GM21737 (cell line): ENCODE data around the gene FHL2.

Source experiments
- ATAC-seq: cut with Tn5 transposase; IDR thresholded peaks from one replicate; pipeline ENCODE4 v1.9.1; 2021; ENCODE audit warnings: mild to moderate bottlenecking, moderate library complexity; ENCODE audit not compliant: unreplicated experiment

The FHL2 gene

DNA sequence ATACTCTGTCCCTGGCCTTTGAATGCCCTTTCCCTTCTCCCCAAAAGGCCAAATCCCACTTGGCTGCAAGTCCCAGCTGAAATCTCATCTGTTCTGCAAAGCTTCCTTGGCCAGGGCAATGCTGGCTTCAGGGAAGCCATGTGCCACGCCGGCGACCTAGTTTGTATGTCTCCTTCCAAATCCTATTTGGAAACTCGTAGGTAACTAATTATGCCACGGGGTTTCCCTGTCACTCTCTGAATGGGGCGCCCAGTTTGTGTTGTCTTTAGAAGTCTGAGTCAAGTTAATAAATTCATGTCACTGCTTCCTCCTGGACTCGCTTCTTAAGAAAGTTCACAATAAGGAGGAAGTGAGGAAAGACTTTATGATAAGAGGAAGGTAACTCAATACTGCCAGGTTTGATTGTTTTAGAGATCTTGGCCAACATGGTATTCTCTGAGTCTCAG is 19.1 kb downstream of the FHL2 start:
- ATAC-seq, result no peak

DNA sequence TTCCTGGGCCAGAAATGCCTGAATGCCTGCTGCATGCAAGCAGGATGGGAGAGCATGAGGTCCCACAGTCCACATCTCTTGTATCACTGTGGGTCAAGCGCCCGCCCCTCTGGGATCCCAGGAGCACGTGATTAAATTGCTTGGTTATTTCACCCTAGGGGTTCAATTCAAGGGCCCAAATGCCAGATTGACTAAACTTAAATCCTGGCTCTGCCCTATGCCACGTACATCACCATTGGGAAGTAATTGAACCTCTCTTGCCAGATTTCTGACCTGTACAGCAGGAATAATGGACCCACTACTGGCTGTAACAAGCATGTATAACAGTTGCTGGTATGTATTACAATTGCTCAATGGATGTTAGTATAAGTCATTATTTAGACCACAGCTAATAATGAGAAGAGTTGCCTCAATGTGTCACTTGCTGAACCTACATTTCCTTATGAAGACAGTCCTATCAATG is 19.9 kb downstream of the FHL2 start:
- no peak for ATAC-seq

DNA sequence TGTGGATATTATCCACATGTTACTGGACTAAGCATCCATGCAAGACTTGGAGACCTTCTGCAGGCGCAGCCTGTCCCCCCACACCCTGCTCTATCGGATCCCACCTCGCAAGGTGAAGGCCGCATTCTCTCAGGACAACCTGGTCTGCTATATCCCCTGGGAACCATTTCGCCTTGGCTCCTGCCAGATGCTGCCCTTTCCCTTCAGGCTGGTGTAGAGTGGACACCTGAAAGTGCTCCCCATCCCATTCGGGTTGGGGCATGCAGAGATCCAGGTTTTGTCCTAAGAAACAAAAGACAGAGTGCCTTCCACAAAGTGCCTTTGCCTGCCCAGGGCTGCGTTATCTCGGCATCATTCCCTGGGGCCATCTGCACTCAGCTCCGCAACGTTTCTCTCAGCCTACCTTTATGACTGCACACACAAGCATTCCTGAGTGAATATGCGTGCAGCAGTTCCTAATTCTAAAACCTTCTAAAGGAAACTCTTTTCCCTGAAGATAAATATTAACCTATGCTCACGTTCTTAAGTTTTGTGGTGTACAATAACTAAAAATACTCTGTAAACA is 20.5 kb downstream of the FHL2 start:
- no peak for ATAC-seq

DNA sequence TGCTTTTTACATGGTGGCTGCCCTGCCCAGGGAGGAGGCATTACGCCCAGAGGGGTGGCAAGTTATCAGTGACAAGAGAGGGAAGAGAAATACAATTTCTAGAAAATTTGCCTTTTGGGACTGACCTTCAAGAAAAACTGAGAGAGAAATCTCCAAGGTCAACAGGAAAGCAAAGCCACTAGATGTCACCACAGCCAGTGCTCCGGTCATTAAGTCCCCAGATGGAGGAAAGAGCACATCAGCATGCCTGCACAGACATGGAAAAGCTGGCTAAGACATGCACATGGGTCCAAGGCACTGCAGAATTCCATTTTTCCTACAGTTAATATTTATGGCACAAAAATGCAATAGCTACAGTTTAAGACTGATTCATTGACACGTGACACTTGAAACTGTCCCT is 21.0 kb downstream of the FHL2 start:
- no peak for ATAC-seq

DNA sequence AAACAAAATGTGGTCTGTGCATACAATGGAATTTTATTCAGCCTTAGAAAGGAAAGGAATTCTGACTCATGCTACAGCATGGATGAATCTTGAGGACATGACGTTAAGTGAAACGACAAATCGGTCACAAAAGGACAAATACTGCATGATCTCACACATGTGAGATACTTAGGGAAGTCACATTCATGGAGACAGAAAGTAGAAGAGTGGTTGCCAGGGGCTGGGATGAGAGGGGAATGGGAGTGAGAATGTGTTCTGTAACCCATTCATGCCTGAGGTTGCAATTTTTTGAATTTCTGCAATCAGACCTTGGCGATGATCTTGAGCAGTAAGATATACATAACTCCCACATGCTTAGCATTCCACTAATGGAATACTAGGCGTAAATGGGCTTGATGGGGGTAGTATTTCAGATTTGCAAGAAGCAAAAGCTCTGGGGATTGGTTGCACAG is 22.0 kb downstream of the FHL2 start:
- ATAC-seq, result no peak

DNA sequence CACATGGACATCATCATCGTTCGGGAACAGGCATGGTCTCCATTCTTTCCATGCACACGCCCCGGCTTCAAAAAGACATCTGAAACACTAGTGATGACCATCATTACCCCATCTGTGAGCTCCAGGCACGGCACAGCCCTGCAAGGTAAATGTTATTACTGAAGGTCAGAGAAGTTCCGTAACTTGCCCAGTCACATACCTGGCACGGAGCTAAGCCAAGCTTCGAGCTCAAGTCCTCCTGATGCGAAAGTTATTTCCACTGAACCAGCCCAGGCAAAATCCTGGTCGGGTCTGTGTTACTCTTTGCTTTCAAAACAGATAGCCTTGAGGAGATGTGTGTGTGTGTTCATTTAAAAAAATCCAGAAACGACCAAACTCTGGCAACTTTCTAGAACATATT is 22.8 kb downstream of the FHL2 start:
- ATAC-seq, result no peak

DNA sequence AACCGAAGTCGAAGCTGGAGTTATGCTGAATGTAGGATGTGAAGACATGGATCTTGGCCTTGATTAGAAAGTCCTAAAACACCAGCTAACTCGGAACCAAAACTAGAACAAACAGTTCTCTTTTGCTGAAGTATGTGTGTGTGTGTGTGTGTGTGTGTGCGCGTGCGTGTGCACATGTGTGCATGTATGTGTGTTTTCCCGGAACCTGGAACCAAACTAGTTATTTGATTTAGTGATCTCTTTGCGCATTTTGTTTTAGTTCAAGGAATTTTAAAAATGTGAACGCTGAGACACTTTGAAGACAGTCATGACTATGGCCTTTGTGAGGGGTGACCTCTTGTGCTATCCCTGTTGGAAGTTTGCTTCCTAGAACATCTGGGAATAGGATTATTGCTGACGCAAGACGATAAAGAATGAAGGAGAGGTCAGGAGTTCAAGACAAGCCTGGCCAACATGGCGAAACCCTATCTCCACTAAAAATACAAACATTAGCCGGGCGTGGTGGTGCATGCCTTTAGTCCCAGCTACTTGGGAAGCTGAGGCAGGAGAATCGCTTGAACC is 23.8 kb downstream of the FHL2 start:
- no peak for ATAC-seq

DNA sequence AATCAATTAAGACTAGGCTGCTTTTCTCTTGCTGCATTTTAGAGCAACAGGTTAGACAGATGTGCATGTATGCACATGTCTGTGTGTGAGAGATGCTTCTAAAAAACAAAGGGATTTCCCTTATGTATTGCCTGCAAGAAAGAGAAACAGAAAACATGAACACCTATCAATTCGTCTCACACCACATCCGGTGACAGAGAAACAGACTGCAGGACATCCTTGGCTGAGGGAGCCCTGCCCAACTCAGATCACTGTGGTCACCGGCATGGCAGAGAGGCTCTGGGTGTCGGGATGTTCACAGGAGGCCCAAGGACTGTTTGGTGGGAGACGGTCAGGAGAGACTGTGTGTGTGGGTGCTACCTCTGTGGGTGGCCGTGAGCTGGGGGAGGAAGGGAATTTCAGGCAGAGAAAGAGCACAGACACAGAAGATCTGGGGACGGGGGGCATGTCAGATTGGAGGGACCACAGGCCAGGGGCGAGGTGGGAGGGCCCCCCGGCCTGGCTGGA is 24.9 kb downstream of the FHL2 start:
- peak; percentile 77 for ATAC-seq

DNA sequence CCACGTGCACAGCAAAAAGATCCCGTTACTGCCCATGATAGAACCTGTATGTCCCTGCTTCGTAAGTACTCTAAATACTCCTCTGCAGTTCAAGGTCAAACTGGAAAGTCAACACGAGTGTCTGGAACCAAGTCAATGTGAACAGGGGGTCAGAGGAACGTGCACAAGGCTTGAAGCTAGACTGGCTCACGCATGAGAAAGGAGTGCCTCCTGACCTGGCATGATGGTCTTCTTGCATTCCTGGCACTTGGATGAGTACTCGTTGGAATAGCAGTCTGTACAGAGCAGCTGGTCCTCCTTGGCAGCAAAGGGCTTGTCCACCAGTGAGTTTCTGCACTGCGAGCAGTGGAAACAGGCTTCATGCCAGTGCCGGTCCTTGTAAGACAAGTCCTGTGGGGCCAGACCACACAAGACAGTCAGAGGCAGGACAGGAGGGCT is 25.5 kb downstream of the FHL2 start:
- peak; percentile 16 for ATAC-seq

DNA sequence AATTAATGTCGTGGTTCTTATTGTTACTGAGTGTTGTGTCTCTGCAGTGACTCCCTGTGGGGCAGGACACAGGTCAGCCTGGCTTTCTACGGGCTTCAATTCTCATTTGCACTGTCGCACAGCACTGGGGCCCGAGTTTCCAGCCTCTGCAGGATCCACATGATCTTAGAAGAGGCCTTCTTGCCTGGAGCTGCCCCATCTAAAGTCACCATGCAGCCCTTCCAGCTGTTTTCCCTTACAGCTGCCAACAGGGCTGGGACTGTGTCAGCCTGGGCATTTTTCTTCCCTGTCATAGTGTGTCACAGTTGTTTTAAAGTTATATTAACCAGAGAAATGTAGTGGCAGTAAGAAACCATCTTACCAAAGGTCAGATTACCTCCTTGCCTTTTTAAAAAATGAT is 27.0 kb downstream of the FHL2 start:
- ATAC-seq, result no peak

DNA sequence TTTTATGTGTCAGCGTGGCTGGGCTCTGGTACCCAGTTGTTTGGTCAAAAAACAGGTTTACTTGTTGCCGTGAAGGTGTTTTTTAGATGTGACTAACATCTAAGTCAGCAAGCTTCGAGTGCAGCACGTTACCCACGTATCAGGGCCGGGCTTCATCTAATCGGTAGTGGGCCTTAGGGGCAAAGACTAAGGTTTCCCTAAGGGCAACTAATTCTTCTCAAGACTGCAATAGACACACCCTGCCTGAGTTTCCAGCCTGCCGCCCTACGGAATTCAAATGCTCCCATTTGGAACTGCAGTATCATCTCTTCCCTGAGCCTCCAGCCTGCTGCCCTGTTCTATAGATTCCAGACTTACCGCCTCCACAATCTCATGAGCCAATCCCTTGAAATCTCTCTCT is 27.7 kb downstream of the FHL2 start:
- no peak for ATAC-seq

DNA sequence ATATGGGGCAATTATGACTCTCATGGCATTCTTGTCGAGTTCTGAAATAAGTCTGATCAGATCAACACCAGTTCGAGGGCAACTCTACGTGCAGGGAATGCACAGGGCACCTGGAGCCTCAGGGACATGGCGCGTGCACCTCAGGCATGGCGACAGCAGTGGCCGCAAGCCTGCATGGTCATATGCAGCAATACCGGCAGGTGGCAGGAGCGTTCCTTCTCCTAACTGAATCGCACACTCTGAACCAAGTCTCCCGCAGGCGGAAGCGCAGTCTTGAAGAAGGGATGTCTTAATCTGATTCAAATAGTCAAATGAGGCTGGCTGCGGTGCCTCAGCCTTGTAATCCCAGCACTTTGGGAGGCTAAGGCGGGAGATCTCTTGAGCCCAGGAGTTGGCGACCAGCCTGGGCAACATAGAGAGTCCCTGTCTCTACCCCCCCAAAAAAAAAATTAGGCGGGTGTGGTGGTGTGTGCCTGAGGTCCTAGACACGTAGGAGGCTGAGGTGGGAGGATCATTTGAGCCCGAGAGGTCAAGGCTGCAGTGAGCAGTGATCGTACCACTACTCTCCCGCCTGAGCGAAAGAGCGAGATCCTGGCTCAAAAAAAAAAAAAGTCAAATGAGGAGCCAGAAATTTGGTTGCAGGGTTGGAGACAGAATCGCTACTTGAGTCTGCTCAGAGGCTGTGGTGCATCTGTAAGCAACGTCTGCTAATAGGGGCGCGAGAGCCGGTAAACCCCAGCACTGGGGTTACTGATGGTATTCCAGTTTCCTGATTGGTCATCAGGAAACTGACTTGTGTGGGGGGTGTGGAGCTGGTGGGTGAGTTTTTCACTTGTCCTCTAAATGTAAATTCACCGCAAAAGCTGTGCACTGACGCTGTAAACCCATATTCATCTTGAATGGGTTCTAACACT is 28.8 kb downstream of the FHL2 start:
- ATAC-seq, result peak; percentile 88

DNA sequence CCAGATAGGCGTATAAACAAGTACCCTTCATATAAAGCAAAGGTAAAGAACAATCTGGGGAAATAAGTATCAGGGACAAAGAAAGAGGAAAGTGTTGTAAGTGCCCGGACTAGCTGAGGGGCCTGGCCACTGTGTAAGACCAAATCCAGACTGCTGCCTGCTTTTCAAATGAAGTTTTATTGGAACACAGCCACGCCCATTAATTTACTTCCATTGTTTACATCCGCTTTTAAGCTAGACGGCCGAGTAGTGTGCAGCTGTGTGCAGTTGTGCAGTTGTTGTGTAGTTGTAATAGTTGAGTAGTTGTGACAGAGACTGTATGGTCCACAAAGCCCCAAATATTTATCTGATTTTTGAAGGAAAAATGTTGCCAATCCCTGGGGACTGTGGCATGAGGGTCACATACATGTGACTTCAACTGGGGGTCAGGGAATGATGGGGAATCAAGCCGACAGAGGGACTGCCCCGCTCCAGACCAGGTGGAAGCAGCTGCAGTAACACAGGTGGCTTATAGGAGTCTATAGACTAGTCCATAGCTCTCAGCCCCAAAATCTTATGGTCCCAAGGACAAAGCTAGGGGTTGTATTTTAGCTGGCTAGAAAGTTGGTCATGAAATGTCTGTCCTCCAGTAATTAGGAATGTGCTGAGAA is 30.0 kb downstream of the FHL2 start:
- no peak for ATAC-seq

DNA sequence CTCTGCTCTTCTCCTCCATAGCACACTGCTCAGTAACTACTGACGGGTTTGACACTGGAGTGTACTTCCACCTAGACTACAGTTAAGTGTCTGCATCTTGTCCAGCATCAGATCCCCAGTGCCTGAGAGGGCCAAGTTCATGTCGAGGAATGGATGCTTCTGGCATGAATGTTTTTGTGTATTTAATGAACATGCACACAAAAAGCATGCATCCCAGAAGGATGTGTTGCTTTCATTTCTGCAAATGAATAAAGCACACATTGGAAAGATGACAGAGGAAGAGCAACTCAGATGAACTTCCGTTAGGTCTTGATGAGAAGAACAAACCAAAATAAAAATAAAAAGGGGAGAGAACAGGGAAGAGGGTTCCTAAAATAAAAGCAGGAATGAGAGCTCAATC is 33.6 kb downstream of the FHL2 start:
- ATAC-seq, result no peak

DNA sequence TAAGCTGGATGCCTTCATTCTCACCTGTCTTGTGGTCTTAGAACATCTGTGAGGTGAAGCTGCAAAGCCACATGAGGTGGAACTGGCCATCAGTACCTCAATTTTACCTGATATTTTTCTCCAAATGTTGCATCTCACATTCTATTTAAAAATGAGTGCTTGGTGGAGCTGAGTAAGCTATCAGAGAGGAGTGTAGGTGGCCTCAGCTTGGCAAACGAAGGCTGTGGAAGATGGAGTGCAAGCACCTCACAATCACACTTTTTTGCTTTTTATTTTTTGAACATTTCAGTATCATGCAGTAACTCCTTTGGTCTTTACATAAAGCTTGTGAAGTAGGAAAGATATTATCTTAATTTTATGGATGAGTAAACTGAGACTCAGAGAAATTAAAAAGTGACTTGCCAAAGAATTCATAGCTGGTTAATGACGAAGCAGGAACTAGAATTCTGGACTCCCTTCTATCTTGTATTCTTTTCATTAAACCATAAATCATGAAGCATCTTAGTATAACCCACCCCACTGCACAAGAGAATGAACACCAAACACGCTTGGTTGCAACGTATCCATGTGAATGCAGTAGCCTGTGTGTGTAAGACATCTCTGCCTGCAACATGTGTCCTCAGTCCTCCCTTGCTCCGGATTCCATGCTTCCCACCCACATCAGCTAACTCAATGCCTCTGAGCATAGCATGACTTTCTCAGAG is 34.3 kb downstream of the FHL2 start:
- ATAC-seq, result no peak

DNA sequence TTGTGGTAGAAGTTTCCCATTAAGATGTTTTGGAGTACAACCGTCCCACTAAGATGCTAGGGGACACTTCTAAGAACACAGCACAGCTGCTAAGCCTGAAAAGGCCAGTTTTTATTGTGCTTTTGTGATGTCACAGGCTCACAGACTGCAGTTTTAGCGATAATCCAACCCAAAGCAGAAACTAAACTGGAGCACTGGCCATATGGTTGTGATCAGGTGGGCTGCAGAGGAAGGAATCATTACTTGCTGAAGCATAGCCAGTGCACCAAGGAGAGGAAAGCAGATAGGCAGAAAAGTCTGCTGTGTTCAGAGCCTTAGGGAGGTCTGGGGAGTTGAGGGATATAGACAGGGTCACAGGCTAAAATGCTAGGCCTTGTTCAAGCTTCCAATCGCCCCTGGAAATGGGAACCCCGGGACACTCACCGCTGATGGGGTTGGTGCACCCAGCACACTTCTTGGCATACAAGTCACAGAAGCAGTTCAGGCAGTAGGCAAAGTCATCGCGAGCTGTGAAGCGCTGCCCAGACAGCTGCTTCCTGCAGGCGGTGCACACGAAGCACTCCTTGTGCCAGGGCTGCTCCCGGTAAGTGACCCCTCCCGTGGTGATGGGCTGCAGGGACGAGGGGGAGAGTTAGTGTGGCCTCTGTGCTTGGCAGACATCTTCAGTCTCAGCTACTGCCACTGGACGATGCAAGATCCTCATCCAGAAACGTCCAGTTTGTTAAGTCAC is 35.8 kb downstream of the FHL2 start:
- ATAC-seq, result no peak

DNA sequence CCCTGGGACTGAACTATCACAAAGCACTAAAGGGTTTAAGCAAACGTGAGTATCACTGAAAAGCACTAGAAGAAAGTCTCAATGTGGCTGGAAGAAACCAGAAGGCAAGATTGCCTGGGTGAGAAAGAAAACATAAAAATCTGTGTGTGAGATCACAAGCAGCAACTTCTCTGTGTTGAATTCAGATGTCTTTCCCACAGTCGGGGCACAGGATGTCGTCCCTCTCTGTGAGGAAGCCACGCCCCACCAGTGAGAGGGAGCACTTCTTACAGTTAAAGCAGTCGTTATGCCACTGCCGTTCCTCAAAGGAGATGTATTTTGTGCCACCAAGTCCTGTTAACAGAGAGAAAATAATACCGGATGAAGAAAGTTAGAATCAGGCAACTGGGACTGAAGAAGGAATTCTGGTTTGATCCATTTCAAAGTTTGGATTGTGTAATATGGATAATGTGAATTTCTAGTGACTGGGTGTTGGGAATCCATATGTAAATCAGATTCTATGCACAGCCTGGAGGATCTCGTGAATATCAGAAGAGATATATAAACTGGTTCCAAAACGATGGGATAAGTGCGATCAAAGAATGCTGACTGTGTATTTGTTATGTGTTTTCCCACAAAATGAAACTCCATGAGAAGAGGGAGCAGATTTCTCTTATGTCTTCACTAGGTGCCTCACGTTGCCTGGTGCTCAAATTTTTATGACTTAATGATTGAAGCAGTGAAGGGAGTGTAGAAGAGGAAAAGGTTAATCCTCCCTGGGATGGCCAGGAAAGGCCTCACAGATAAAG is 37.6 kb downstream of the FHL2 start:
- ATAC-seq, result no peak

DNA sequence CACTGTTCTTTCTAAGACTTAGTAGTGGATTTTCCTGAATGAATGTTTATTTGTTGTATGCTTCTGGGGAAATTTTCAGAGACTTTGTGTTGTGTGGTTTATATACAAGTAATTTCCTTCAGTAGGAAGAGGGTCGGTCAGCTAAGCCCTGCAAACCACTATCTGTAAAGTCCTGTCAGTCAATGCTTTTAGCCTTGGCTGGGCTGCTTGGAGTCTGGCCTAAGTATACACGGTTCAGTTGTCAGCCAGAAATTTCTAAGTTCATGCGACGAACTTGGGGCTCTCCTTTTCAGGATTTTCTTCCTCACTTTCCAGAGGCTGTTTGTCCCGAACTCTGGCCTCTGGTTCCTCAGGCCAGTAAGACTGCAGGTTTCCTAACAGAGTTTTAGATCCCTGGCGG is 40.3 kb downstream of the FHL2 start:
- ATAC-seq, result no peak

DNA sequence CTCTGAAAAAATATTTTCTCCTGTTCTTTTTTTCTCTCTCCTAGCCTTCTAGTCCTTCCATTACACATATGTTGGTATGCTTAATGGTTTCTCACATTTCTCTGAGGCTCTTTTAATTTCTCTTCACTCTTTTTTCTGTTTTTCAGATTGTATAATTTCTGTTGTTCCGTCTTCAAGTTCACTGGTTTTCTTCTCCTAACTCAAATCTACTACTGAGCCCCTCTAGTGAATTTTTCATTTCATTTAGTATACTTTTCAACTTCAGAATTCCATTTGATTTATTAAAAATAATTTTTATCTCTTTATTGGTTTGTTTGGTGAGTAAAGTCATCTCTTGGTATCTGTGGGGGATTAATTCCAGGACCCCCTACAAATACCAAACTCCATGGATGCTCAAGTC is 41.7 kb downstream of the FHL2 start:
- ATAC-seq, result no peak
